Activated CD8-positive, alpha-beta memory T cell treated with anti-CD3 and anti-CD28 coated beads for 48 hours (primary cell): ENCODE data around the gene CMTM3.
"Not testable (repeated sequence)": the region's sequence is repeated elsewhere in the genome, so short reads cannot be mapped to it uniquely, and the experiment has no call there.

Experiments used
- DNase-seq, 3 experiments: peaks; one replicate each; pipeline ENCODE4 v3.0.0-alpha.2; 2020; ENCODE audit warnings: low read depth in 2 of 3, low spot score in 2 of 3

CMTM3 gene

DNA sequence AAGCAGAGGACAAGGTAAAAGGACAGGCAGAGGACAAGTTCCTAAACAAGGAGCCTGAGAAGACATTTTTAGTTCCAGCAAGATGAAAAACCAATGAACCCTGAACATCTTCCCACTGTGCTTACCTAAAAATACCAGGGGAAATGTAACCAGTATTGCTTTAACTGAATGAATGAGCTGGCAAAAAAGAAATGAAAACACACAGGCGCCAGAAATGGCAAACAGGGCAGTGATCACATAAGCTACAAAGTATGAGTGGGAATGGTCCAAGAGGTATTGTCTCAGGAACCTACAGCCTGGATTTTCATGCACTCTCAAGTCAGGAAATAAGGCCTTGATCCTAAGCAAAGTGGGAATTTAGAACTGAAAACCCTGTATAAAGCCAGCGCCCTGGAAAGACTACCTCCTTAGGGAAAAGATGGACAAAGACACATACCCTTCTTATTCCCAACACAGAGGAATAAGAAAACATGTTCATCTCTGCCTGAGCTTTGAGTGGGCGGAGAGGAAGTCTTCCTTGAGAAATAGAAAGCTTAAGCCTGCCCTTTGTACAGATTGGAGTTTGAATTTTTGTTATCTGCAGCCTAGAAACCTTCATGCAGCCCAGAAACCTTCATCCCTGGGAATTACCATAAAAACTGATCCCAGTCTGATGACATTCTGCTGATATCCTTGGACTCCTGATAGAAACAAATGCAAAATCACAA lies 23.1 kb upstream of the CMTM3 start:
- no peak for DNase-seq

DNA sequence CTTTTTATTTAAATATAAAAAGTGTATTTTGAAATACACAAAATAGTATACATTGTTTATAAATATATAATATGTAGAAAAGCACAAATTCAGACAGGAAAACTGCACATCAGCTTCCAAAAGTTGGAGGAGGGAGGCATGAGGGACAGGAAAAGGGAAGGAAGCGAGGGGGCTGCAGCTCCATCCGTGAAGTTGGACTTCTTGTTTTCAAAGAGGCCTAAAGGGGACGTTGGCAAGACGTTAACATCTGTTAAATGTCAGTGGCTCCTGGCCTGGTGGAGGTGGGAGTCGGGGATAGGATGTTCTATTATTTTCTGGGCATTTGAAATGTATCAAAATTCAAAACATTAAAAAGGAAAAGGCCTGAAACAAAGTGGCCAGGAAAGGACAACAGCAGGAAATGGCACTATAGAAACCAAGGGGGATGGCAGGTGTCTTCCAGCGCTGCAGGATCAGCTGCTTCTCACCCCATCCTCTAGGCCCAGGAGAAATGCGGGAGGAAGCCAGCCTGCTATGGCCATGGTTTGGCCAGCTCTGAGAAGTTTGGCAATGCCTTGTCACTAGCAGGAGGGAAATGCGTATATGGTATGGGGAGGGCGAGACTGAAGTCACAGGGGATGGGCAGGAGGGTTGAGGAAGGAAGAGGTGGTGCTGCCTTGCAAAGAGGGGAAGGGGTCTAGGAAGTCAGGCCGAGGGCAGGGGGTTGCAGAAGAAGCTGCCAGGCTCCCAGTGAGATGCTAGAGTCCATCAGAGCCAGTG lies 18.8 kb upstream of the CMTM3 start:
- no peak for DNase-seq

DNA sequence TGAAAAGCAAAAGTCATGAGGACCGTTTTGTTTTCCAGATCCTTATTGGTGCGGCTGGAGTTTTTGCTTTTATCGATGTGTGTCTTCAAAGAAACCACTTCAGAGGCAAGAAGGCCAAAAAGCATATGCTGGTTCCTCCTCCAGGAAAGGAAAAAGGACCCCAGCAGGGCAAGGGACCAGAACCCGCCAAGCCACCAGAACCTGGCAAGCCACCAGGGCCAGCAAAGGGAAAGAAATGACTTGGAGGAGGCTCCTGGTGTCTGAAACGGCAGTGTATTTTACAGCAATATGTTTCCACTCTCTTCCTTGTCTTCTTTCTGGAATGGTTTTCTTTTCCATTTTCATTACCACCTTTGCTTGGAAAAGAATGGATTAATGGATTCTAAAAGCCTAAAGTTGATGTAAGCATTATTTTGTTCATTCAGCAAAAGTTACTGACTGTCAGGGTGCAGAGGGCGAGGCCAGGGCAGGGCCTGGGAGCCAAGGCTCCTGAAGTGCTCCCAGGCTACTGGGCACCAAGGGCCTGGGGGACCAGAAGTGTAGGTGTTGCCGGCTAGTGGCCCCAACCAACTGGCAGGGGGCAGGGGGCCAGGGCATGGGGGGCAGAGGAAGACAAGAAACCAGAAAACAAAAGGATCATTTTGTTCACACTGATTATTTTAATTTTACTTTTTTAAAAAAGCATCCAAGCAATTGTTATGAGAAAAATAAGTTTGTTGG lies 16.5 kb upstream of the CMTM3 start:
- DNase-seq, result no peak

DNA sequence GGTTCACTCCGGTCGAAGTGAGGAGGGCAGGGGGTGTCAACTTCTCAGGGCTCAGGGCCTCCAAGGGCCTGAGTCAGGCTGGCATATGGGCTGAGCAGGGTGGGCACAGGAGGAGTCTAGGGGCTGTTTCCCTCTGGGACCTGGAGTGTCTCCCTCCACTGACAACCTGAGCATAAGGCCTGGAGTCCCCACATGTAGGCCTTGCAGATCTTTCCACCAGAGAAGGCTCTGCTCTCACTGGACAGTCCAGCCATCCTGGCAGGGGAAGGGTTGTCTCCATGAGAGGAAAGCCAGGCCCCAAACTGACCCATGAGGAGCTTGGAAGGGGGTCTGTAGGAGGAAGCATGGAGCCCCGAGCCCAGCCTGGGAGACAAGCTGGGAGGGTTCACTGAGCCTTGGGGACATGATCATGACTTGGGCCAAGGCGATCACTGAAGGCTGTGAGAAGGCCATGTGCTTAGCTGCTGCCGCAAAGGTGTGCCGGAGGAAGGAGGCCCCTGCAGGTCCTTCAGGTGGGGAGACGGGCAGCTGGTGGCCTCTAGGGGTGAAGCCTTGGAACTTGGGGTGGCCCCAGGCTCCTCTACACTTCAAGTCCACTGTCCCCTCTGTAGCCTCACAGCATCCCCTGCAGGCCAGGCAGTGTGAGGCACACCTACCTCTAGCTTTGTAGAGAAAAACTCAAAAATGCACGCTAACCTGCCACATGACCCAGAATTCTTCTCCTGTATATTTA lies 15.4 kb upstream of the CMTM3 start:
- no peak for DNase-seq

DNA sequence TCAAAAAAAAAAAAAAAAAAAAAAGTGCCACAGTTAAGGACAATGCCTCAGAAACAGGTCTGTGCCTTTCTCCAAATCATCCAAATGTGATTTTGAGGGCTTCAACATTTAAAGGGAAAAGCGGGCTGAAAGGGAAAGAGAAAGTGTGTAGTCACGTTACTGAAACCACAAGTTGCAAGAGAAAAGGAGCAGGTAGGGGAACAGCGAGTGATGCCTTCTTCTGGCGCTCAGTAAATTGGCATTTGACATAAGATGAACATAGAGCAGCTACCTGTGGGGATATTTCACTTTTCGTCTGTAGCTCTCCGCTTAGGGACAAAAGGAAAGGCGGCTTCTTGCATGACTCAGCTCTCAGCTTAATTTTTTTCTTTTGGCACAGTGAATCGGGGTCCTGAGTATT lies 14.2 kb upstream of the CMTM3 start:
- DNase-seq, result no peak

DNA sequence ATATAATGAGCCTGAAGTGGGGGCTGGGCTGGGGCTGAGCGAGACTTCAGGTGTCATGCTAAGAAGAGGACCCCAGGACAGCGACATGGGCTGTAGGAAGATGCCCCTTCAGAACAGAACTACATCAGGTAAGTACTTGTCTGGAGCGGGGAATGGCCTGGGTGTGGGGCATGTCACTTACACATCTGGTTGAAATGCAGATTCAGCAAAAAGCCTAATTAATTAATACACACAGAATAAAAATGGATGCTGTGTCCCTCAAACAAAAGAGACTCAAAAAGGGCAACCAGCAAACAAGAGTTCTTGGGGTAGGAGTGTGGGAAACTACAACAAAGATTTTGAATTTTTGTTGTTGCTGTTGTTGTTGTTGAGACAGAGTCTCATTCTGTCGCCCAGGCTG lies 13.5 kb upstream of the CMTM3 start:
- no peak for DNase-seq

DNA sequence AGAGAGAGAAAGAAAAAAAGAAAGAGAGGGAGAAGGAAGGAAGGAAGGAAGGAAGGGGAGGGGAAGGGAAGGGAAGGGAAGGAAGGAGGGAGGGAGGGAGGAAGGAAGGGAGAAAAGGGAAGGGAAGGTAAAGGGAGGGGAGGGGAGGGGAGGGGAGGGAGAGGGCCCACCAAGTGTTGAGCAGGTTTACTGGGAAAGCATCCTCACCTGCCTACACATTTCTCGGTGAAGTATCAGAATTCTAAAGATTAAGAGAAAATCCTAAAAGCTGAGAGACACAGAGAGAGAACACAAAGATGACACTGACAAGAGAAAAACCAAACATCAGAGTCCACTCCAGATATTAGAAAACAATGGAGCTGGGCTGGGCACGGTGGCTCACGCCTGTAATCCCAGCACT lies 12.3 kb upstream of the CMTM3 start:
- DNase-seq, result no peak

DNA sequence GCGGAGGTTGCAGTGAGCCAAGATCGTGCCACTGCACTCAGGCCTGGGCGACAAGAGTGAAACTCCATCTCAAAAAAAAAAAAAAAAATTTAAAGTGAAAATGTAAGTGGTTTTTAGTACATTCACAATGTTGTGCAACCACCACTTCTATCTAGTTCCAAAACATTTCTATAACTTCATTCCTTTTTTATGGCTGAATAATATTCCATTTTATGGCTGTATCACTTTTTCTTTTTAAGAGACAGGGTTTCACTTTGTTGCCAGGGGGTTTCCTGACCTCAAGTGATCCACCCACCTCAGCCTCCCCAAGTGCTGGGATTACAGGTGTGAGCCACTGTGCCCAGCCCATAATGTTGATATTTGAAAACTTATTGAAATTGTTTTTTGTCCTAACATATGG lies 11.7 kb upstream of the CMTM3 start:
- DNase-seq, result no peak

DNA sequence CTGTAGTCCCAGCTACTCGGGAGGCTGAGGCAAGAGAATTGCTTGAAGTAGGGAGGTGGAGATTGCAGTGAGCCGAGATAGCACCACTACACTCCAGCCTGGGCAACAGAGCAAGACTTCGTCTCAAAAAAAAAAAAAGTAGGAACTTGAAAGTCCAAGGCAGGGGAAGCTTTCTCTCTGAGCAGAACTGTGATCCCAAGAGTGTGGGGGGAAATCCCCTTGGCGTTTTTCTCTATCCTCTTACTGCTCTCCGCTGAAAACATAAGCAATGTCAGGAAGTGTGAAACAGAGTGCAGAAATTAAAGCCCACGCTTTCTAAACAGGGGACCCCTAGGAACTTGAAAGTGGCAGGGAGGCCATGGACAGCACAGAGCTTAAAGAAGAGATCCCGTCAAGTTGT lies 9.8 kb upstream of the CMTM3 start:
- DNase-seq, result no peak

DNA sequence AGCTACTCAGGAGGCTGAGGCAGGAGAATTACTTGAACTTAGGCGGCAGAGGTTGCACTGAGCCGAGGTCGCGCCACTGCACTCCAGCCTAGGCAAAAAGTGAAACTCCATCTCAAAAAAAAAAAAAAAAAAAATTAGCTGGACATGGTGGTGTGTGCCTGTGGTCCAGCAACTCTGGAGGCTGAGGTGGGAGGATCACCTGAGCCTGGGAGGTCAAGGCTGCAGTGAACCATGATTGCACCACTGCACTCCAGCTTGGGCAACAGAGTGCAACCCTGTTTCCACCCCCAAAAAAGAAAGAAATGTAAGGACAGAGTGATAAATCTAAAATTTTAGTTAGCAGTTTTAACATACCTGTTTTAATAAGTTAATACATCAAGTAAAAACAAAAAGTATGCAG lies 7.9 kb upstream of the CMTM3 start:
- not testable (repeated sequence) for DNase-seq

DNA sequence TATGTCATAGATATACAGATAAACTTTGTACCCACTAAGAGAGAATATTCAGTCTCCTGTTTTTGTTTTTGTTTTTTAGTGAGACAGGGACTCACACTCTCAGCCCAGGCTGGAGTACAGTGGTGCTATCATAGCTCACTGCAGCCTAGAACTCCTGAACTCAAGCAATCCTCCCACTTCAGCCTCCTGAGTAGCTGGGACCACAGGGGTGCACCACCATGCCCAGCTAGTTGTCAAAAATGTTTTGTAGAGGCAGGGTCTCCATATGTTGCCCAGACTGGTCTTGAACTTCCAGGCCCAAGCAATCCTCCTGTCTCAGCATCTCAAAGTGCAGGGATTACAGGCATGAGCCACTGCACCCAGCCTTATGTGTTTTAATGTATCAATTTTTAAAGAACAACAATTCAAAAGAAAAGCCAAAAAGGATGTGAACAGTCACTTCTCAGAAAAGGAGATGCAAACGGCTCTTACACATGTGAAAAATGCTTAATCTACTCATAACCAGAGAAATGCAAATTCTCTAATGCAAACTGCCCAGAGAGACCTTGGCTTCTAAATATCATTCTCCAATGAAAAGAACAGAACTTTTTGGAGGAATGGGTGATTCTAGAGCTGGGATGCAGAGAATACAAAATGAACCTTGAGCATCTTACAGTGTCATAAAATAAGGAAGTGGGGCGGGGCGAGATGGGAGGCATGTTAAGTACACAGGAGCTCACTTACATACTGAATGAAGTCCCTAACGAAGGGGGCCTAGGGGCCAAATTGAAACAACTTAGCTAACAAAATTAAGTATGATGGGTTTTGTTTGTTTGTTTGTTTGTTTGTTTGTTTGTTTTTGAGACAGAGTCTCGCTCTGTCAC lies 7.3 kb upstream of the CMTM3 start:
- no peak for DNase-seq

DNA sequence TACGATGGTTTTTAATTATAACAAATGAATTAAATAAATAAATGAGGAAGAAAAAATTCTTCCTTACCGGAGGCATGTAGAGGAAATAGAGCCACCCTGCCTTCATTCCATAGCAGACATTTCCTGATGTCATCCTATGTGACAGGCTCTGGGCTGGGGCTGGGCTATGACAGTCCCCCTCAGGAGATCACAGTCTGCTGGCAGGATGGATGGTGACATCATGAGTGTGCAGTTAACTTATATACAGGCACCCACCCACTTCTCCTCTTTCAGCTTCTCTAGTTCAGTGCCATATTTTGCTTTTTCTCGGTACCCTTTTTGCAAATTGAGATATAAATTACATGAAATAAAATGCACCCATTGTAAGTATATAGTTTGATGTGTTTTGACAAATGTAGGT lies 6.4 kb upstream of the CMTM3 start:
- DNase-seq, result no peak

DNA sequence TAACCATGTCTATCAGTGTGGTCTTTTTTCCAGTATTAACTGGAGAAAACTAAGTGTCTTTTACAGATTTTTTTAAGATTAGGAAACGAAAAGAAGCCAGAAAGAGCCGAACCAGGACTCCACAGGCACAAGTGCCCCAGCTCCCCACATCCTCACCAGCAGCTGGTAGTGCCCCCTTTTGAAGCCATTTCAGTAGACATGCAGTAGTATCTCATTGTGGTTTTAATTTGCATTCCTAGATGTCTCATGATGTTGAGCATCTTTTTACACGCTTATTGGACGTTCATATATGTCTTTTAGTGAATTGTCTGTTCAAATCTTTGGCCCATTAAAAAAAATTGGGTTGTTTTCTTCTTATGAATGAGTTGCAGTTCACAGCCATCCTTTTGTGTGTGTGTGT lies 4.8 kb upstream of the CMTM3 start:
- DNase-seq, result no peak

DNA sequence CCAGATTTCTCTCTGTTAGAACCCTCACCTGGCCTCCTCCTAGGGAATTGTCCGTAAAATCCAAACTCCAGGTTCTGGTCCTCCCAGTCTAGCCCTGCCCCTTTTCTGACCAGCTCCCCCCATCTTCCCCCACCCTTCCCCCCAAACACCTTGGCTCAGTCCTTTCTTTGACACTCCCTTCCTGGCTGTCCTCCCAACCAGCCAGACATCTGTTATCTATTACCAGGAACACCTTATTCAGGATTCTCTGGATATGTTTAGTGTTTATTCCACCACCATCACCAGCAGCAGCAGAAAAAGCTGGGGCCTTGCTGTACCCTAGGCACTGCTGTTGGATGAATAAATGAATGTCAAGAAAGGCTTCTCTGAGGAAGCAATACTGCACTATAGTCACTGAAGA lies 4.0 kb upstream of the CMTM3 start:
- DNase-seq, result no peak

DNA sequence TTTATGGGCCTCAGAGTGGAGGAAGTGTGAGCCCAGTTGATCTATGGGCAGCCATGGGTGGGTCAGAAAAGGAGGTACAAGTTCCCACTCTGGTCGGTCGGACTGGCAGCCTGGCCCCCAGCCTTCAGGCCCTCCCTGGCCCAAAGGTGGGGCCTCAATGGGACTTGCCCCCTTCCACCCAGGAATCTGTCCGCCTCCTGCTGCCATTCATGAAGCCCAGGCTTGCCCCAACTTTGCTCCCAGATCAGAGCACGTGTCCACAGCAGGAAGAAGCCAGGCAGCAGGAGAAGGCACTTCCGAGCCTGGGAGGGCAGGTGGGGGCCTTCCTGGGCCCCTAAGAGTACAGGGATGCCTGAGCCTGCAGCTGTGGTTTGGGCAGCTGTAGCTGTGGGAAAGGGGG lies 3.0 kb upstream of the CMTM3 start:
- no peak for DNase-seq

DNA sequence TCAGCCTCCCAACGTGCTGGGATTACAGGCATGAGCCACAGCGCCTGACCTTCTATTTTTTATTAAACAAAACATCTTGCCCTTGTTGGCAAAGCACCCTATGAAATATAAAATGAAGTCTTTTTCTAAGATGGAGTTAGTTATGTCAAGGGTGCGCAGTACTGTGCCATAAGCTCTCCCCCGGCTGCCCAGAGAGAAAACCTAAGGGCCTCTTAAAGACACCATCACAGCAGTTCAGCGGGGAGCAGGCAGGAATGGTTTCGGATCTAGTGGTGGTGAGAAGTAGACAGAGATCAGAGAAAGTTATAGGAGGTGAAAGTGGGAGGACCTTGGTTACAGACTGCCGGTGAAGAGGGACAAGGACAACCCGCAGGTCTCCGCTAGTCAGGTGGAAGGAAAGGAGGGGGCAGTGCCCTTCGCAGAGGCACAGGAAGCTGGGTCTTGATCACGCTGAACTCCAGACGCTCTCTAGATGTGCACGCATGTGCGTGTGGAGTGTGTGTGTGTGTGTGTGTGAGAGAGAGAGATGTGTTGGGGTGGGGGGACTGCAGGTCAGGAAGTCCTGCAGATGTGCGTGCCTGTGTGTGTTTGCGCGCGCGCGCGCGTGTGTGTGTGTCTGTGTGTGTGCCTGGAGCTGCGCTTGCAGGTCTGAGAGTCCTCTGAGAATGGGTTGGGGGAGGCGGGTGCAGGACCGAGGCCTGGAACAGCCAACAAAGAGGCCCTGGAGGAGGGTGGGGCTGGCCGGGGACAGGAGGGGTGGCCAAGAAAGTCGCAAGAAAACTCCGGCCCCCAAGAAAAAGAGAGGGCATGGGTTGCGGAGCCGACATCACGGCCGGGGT lies 748 bp upstream of the CMTM3 start:
- DNase-seq, result peak; percentile 36 to 55 (median 48)

DNA sequence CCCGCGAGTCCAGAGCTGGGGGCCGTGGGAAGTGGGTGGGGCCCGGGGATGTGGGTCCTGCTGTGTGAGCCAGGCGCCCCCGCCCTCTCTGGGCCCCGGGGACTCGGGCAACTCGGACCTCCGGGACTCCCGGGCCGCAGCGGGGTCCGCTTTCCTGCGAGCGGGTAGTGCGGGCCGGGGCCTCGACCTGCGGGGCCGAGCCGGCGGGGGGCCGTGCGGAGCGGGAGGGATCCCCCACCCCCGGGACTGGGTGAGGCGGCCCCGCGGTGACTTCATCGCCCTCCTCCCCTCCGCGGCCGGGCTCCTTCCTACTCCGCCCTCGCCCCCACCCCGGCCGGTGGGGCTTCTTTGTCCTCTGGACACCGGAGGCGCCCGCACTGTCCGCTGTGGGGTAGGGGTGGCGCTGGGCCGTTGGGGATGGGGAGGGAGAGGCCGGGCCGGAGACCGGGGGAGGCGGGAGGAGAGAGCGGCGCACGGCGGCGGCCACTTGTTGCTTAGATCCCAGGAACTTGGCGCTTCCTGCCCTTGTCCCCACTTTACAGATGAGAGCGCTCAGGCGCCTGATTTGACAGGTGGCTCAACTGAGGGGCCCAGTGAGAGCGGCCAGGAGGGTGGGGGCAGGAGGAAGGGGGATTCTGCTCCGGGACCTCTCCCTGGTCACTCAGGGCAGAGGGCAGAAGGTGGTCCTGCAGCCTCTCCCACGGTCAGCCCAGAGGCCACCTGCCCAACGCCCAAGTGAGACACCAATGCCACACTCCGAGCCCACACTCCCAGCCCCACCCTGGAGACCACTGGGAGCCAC lies 874 bp downstream of the CMTM3 start:
- no peak for DNase-seq

DNA sequence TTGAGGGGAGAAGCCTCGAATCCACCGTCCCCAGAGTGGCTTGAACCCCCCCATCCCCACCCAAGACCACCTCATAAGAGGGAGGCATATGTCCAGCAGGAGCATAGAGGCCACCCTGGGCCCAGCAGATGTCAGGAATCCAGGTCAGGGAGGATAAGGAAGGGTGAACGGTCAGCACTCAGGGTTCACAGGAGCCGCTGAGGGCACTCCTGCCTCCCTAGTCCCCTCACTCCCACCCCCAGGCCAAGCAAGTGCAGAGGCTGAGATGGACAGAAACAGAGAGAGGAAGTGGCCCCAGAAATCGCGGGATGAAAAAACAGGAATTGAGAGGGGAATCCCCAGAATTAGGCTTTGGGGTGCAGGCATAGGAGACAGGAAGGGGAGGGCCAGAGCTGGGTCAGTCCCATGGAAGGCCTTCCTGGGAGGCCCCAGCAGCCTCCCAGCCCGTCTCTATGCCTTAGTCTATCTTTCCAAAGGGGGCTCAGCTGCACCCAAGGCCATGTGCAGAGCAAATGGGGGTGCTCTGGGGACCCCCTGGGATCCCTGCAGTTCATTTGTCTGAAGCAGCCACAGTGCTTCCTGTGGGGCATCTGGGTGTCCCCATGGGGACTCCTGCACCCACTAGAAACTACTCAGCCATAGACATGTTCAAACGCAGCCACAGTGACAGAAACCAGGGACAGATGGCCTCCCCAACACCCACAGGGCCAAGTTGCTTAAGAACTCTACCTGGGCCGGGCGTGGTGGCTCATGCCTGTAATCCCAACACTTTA lies 1.7 kb downstream of the CMTM3 start:
- DNase-seq, result no peak
